ENCODE data around the gene DMXL2.
"Not testable (repeated sequence)": the region's sequence is repeated elsewhere in the genome, so short reads cannot be mapped to it uniquely, and the experiment has no call there.

DMXL2 gene

GRCh38 chr15:51622604-51623370, at the start of gene DMXL2:
Gene DMXL2, minus strand, starts transcription at chr15:51622771. Its CDS starts 226 bp downstream, at chr15:51622545.
- DNase-seq (ENCODE audit: low read depth) = peak; percentile 44

- DNase-seq (ENCODE audit: low read depth) = no peak
These were observed 49.6 kb upstream of the DMXL2 start for GRCh38 chr15:51672155-51672687.

- DNase-seq (ENCODE audit: low read depth) = no peak
These were observed 46.8 kb upstream of the DMXL2 start for GRCh38 chr15:51669381-51669780.

- no peak for DNase-seq (ENCODE audit: low read depth)
These were observed 45.9 kb upstream of the DMXL2 start for GRCh38 chr15:51668446-51668845.

- DNase-seq (ENCODE audit: low read depth) = no peak
These were observed 44.9 kb upstream of the DMXL2 start for GRCh38 chr15:51667478-51667877.

- no peak for DNase-seq (ENCODE audit: low read depth)
These were observed 38.5 kb upstream of the DMXL2 start for GRCh38 chr15:51661072-51661471.

- DNase-seq (ENCODE audit: low read depth) = no peak
These were observed 36.1 kb upstream of the DMXL2 start for GRCh38 chr15:51658664-51659063.

- DNase-seq (ENCODE audit: low read depth) = not testable (repeated sequence)
These were observed 33.0 kb upstream of the DMXL2 start for GRCh38 chr15:51655401-51656057.

- no peak for DNase-seq (ENCODE audit: low read depth)
These were observed 29.6 kb upstream of the DMXL2 start for GRCh38 chr15:51652084-51652668.

GRCh38 chr15:51649659-51650521, 27.3 kb upstream of the DMXL2 start:
- peak; percentile 52 for DNase-seq (ENCODE audit: low read depth)

- not testable (repeated sequence) for DNase-seq (ENCODE audit: low read depth)
These were observed 26.1 kb upstream of the DMXL2 start for GRCh38 chr15:51648643-51649042.

- DNase-seq (ENCODE audit: low read depth) = not testable (repeated sequence)
These were observed 25.5 kb upstream of the DMXL2 start for GRCh38 chr15:51648101-51648500.

GRCh38 chr15:51647128-51647562, 24.6 kb upstream of the DMXL2 start:
- DNase-seq (ENCODE audit: low read depth) = peak; percentile 80

GRCh38 chr15:51642696-51643095, 20.1 kb upstream of the DMXL2 start:
- DNase-seq (ENCODE audit: low read depth) = no peak

- no peak for DNase-seq (ENCODE audit: low read depth)
These were observed 19.0 kb upstream of the DMXL2 start for GRCh38 chr15:51641490-51642130.

GRCh38 chr15:51634591-51635198, 12.1 kb upstream of the DMXL2 start:
- DNase-seq (ENCODE audit: low read depth) = no peak

- no peak for DNase-seq (ENCODE audit: low read depth)
These were observed 7.0 kb upstream of the DMXL2 start for GRCh38 chr15:51629612-51630011.

GRCh38 chr15:51625236-51625635, 2.7 kb upstream of the DMXL2 start:
- no peak for DNase-seq (ENCODE audit: low read depth)

GRCh38 chr15:51624022-51624421, 1.5 kb upstream of the DMXL2 start:
- no peak for DNase-seq (ENCODE audit: low read depth)

GRCh38 chr15:51623386-51623938, 891 bp upstream of the DMXL2 start:
- no peak for DNase-seq (ENCODE audit: low read depth)
